MM.1S (cell line): ENCODE results near the gene PLGLB1.
"Not testable (repeated sequence)": the region's sequence is repeated elsewhere in the genome, so short reads cannot be mapped to it uniquely, and the experiment has no call there.

Source experiments
- EZH2phosphoT487 ChIP-seq: fragments of 300-600 bp; sonication (generic); IDR thresholded peaks from 2 replicates; pipeline ENCODE4 v1.6.1; 2018; ENCODE audit warnings: antibody characterized with exemption, low read length
- TF ChIP-seq, protein P1 (sequence below): fragments of 300-600 bp; sonication (generic); IDR thresholded peaks from 2 replicates; pipeline ENCODE4 v1.5.1; 2016; ENCODE audit warnings: antibody characterized with exemption, low read length, mixed read lengths

GRCh38 chr2:87056843-87057242 lies 35.2 kb upstream of the PLGLB1 start:
- TF ChIP-seq EZH2phosphoT487: not testable (repeated sequence)
- TF ChIP-seq, protein P1, sequence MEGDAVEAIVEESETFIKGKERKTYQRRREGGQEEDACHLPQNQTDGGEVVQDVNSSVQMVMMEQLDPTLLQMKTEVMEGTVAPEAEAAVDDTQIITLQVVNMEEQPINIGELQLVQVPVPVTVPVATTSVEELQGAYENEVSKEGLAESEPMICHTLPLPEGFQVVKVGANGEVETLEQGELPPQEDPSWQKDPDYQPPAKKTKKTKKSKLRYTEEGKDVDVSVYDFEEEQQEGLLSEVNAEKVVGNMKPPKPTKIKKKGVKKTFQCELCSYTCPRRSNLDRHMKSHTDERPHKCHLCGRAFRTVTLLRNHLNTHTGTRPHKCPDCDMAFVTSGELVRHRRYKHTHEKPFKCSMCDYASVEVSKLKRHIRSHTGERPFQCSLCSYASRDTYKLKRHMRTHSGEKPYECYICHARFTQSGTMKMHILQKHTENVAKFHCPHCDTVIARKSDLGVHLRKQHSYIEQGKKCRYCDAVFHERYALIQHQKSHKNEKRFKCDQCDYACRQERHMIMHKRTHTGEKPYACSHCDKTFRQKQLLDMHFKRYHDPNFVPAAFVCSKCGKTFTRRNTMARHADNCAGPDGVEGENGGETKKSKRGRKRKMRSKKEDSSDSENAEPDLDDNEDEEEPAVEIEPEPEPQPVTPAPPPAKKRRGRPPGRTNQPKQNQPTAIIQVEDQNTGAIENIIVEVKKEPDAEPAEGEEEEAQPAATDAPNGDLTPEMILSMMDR: not testable (repeated sequence)
